Endothelial cell of umbilical vein (primary cell): ENCODE measurements around the gene AKAP5. TPM values are rescaled to one million over a fixed set of nuclear protein-coding genes. Genes with fewer than 3 reads are reported as not detected.

Experiments used
- BruUV-seq: library from RNA; stranded (reverse); fragments of 400-500 nt; replicated peaks from 2 replicates; lab custom pipeline; 2021; lab: Mats Ljungman, UMichigan
- CTCF ChIA-PET: fragments of 300-600, 350-600 bp; sonication (Branson Sonifier 250); formaldehyde crosslinking; loops from one replicate; lab custom pipeline; 2021; ENCODE audit warnings: antibody characterized with exemption, inconsistent platforms; lab: Charles Lee
- POLR2A ChIA-PET: fragments of 300-600, 350-600 bp; sonication (Branson Sonifier 250); formaldehyde crosslinking; loops from one replicate; lab custom pipeline; 2021; ENCODE audit warnings: antibody characterized with exemption, inconsistent platforms; lab: Charles Lee
- DNase-seq: peaks from one replicate; pipeline ENCODE4 v3.0.0-alpha.2; 2011; ENCODE audit warnings: low read depth, low spot score
- FAIRE-seq: peaks from 2 replicates; lab custom pipeline; 2011; peaks lifted over from hg19 to GRCh38; lab: Jason Lieb, UNC
- H2AFZ ChIP-seq: 2 replicates; pipeline ENCODE4 v1.6.0; 2012; ENCODE audit warnings: low read depth, low read length, control low read depth, inconsistent platforms
- H3K27ac ChIP-seq: 2 replicates; pipeline ENCODE4 v1.5.1; 2011; ENCODE audit warnings: low read depth, mild to moderate bottlenecking, control low read depth, low read length, moderate library complexity; ENCODE audit not compliant: insufficient read depth
- H3K27me3 ChIP-seq, 2 experiments: 2 replicates each; pipeline versions ENCODE4 v1.6.0 to v1.6.1; 2011; ENCODE audit warnings: low read length in 2 of 2, mixed read lengths in 1 of 2; ENCODE audit not compliant: control insufficient read depth in 2 of 2, insufficient read depth in 2 of 2
- H3K36me3 ChIP-seq, 2 experiments: 2 replicates in 1 of 2; 3 replicates in 1 of 2; pipeline ENCODE4 v1.5.1; 2011; ENCODE audit warnings: low read length in 2 of 2, mild to moderate bottlenecking in 1 of 2, moderate library complexity in 1 of 2; ENCODE audit not compliant: control insufficient read depth in 2 of 2, insufficient read depth in 2 of 2; ENCODE audit errors: extremely low read depth in 1 of 2
- H3K4me1 ChIP-seq: 3 replicates; pipeline ENCODE4 v1.5.1; 2011; ENCODE audit warnings: mild to moderate bottlenecking, low read length; ENCODE audit not compliant: control insufficient read depth, insufficient read depth; ENCODE audit errors: extremely low read depth
- H3K4me2 ChIP-seq: 2 replicates; pipeline ENCODE4 v1.6.1; 2011; ENCODE audit warnings: low read length, control low read depth, mixed read lengths; ENCODE audit not compliant: insufficient read depth
- H3K4me3 ChIP-seq, 3 experiments: fragments of 200-600 bp in 1 of 3; sonication (generic), shearing (Covaris generic) in 1 of 3; replicated peaks in 1 of 3; 2 replicates each; pipeline ENCODE4 v1.5.1; 2011 to 2016; ENCODE audit warnings: control low read depth in 3 of 3, low read length in 3 of 3, mild to moderate bottlenecking in 2 of 3, inconsistent platforms in 1 of 3, low read depth in 1 of 3, moderate library complexity in 1 of 3; ENCODE audit not compliant: insufficient read depth in 1 of 3
- H3K79me2 ChIP-seq: 2 replicates; pipeline ENCODE4 v1.6.0; 2012; ENCODE audit warnings: low read length, inconsistent platforms; ENCODE audit not compliant: control insufficient read depth, insufficient read depth
- H3K9ac ChIP-seq: replicated peaks from 2 replicates; pipeline ENCODE3; 2011; ENCODE audit warnings: low read length, control low read depth; ENCODE audit not compliant: insufficient read depth; ENCODE audit errors: extremely low read depth
- H3K9me1 ChIP-seq: replicated peaks from 3 replicates; pipeline ENCODE4 v1.6.0; 2011; ENCODE audit warnings: mild to moderate bottlenecking, low read length; ENCODE audit not compliant: control insufficient read depth, insufficient read depth; ENCODE audit errors: extremely low read depth
- H3K9me3 ChIP-seq: replicated peaks from 2 replicates; pipeline ENCODE4 v1.5.1; 2012; ENCODE audit warnings: low read length, inconsistent platforms; ENCODE audit not compliant: control insufficient read depth, insufficient read depth
- H4K20me1 ChIP-seq: replicated peaks from 2 replicates; pipeline ENCODE3; 2011; ENCODE audit warnings: mild to moderate bottlenecking, low read length; ENCODE audit not compliant: control insufficient read depth, insufficient read depth; ENCODE audit errors: extremely low read depth
- CTCF ChIP-seq, 2 donors: IDR thresholded peaks; 1 replicate in 1 of 2; 2 replicates in 1 of 2; pipeline ENCODE4 v1.5.1; 2011; ENCODE audit warnings: low read length in 2 of 2, mild to moderate bottlenecking in 2 of 2, moderate library complexity in 2 of 2, control low read depth in 1 of 2, inconsistent platforms in 1 of 2, low read depth in 1 of 2; ENCODE audit not compliant: insufficient read depth in 1 of 2; ENCODE audit errors: extremely low read depth in 1 of 2
- EZH2 ChIP-seq: IDR thresholded peaks from 2 replicates; pipeline ENCODE4 v1.6.1; 2012; ENCODE audit warnings: borderline replicate concordance, low read depth, mild to moderate bottlenecking, moderate library complexity, low read length, inconsistent platforms; ENCODE audit not compliant: severe bottlenecking
- FOS ChIP-seq: IDR thresholded peaks from 2 replicates; pipeline ENCODE4 v1.6.1; 2011; ENCODE audit warnings: mild to moderate bottlenecking, low read length, moderate library complexity, borderline replicate concordance; ENCODE audit not compliant: insufficient read depth
- GATA2 ChIP-seq: IDR thresholded peaks from 2 replicates; pipeline ENCODE4 v1.7.0; 2011; ENCODE audit warnings: low read depth, mild to moderate bottlenecking, moderate library complexity, mixed read lengths, low read length; ENCODE audit not compliant: insufficient read length, insufficient read depth
- JUN ChIP-seq: IDR thresholded peaks from 2 replicates; pipeline ENCODE4 v1.6.1; 2011; ENCODE audit warnings: borderline replicate concordance, low read depth; ENCODE audit not compliant: insufficient read length, insufficient read depth
- MAX ChIP-seq: IDR thresholded peaks from 2 replicates; pipeline ENCODE4 v1.6.1; 2011; ENCODE audit not compliant: insufficient read depth, insufficient read length
- MYC ChIP-seq: IDR thresholded peaks from one replicate; pipeline ENCODE4 v1.6.1; 2011; ENCODE audit warnings: mild to moderate bottlenecking, low read depth, low read length
- POLR2A ChIP-seq: IDR thresholded peaks from 2 replicates; pipeline ENCODE4 v1.6.1; 2012; ENCODE audit warnings: low read depth, mild to moderate bottlenecking, control low read depth, low read length
- POLR2AphosphoS5 ChIP-seq: IDR thresholded peaks from 2 replicates; pipeline ENCODE4 v1.6.1; 2012; ENCODE audit warnings: low read depth, mild to moderate bottlenecking, control low read depth, low read length, moderate library complexity; ENCODE audit not compliant: insufficient read depth
- dilution Hi-C: fragments of 300-500 bp; cut with MboI; formaldehyde crosslinking; loops from one replicate; pipeline ENCODE4 v1.15.0; 2019; ENCODE audit warnings: low sequenced_read_pairs; ENCODE audit not compliant: extremely low pct_ligation_motif_present
- intact Hi-C: fragments of 100-400 bp; cut with micrococcal nuclease; formaldehyde crosslinking; loops from one replicate; pipeline ENCODE4 v1.10.0; 2022
- polyA plus RNA-seq, 4 experiments: library from polyadenylated mRNA; depleted of rRNA in 3 of 4; stranded (reverse) in 3 of 4; unstranded in 1 of 4; fragments of >200 nt; gene quantifications; 2 replicates each; pipeline versions ENCODE4 v1.2.1 to v1.2.3, GENCODE V29; 2011 to 2012; ENCODE audit warnings: missing spikeins in 1 of 4
- total RNA-seq: library from RNA; stranded (reverse); gene quantifications from 2 replicates; pipeline ENCODE4 v1.2.3, GENCODE V29; 2021

Gene AKAP5
- total and polyA plus RNA-seq, 2 donors (not counting 3 experiments of a cell fraction or from before 2014, with no cell fraction given) = 0.10 to 0.75 TPM

DNA sequence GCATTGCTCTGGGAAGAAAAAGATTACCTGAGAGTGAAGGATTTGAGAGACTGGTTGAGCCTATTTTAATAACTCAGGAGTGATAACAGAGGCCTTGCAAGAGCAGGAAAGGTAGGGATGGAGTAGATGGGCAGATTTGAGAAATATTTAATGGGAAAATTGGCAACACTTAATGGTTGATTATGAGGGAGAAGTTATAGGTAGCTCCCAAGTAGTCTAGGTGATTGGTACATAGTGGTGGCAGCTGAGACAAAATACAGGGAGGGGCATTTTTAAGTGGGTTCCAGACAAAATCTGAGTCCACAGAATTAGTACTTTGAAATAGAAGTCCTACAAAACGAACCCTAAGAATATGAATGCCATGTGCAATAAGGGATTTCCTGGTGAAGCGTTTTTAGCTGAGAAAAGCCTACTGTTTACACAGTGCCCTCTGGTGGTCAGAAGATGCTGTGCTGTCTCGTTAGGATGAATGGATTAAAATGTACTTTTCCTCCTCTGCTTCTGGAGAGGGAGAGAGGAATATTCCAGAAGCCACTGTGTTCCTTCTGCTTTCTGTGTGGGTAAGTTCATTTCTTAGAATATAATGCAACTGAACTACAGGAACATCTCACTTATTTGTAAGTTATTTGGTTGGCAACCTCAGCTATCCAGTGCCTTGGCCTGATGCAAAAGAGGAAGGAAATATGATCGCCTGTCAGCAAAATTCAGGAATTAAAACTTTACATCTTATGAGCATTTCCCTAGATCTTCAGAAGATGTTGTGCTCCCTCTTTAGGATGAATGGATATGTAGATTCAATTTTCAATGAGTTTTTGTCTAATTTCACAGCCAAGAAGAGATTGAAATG is 45.7 kb downstream of the AKAP5 start:
- Histone ChIP-seq H3K36me3 (no peaks in the 10 kb centered on the region), H3K4me1 (peaks cover 21% of the 10 kb centered on the region), H3K9me3 (no peaks in the 10 kb centered on the region), H3K4me3 (no peak overlapping the region), H3K9ac (no peak overlapping the region), H3K27me3 (no peaks in the 10 kb centered on the region), H3K79me2 (peaks cover 92% of the 10 kb centered on the region), H4K20me1 (peaks cover 24% of the 10 kb centered on the region), H3K4me2 (peak overlapping the region; percentile 38), H2AFZ (no peak overlapping the region), H3K9me1 (no peaks in the 10 kb centered on the region), H3K27ac (no peak overlapping the region)
- peak; percentile 62 for FAIRE-seq
- POLR2A ChIA-PET = no interaction called here
- CTCF ChIA-PET = interaction anchor here (0.6 to 3.0 kb wide), 33 partner anchors 10 to 501 kb away, joined by 3 to 43 read pairs (median 5); partner anchors contain the start of genes AKAP5 and HSPA2
- no TSS peak for BruUV-seq
- dilution Hi-C loops (no loop called here), intact Hi-C loops (loop anchor here (5.0 kb wide), 1 partner anchor 251 kb away; no protein-coding TSS in a partner anchor)
- peak; percentile 72 for DNase-seq
- TF ChIP-seq JUN (no peak), CTCF (IDR thresholded peaks at IDR 0.05; ENCODE audit: extremely low read depth in 1 of 2, insufficient read depth in 1 of 2, low read depth in 1 of 2, low read length in 2 of 2) (peak; percentile 78 to 84)

DNA sequence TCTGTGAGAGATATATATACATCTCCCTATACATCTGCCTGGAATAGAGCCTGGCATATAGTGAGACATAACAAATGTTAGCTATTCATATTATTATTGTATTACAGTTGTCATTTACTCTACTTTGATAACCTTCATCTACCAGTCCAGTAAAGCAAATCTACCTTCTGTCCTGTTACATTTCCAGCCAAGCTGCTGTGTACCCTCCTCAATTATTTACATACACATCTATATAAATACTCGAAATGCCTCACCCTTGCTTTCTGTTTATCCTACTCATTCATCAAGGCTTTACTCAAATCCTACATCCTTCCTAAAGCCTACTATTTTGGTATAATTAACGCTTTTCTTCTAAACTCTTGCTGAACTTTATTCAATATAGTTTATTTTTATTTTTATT is 48.0 kb downstream of the AKAP5 start:
- no peak for TF ChIP-seq FOS
- no peak for TF ChIP-seq GATA2
- TF ChIP-seq EZH2 = no peak
- TF ChIP-seq CTCF (IDR thresholded peaks at IDR 0.05; ENCODE audit: extremely low read depth in 1 of 2, insufficient read depth in 1 of 2, low read depth in 1 of 2, low read length in 2 of 2) = no peak
- TF ChIP-seq MYC = no peak
- TF ChIP-seq MAX = no peak
- no peak for TF ChIP-seq JUN
- TF ChIP-seq POLR2AphosphoS5 = no peak
- TF ChIP-seq POLR2A = no peak
- FAIRE-seq (no peak), DNase-seq (no peak)
- Histone ChIP-seq H3K36me3 (no peaks in the 10 kb centered on the region), H3K4me2 (no peak overlapping the region), H3K4me3 (no peak overlapping the region), H3K27me3 (no peaks in the 10 kb centered on the region), H3K4me1 (peaks cover 7% of the 10 kb centered on the region), H3K27ac (no peak overlapping the region), H3K9ac (no peak overlapping the region), H3K9me3 (no peaks in the 10 kb centered on the region), H4K20me1 (peaks cover 28% of the 10 kb centered on the region), H2AFZ (no peak overlapping the region), H3K79me2 (peaks cover 89% of the 10 kb centered on the region), H3K9me1 (peaks cover 2% of the 10 kb centered on the region)
- intact Hi-C loops = loop anchor here (5.0 kb wide), 1 partner anchor 249 kb away; no protein-coding TSS in a partner anchor
- CTCF ChIA-PET = no interaction called here
- dilution Hi-C loops = no loop called here
- BruUV-seq = no TSS peak
- POLR2A ChIA-PET = no interaction called here
